Activated T-cell treated with anti-CD3 and anti-CD28 coated beads, Interleukin-2, amount 50 U/mL, for 72 hours (primary cell): ENCODE results near the gene SLC44A4. TPM values are rescaled to one million over a fixed set of nuclear protein-coding genes. Genes with fewer than 3 reads are reported as not detected.
"Not testable (repeated sequence)": the region's sequence is repeated elsewhere in the genome, so short reads cannot be mapped to it uniquely, and the experiment has no call there.

Experiments used
- ATAC-seq, 2 donors: fragments of 150-1000 bp; cut with Tn5 transposase; replicated peaks in 1 of 2; 2 replicates each; pipeline ENCODE4 v1.10.0; 2021; ENCODE audit warnings: moderate library complexity in 2 of 2, mild to moderate bottlenecking in 1 of 2
- DNase-seq, 2 donors: peaks; one replicate each; pipeline ENCODE4 v3.0.0; 2021 to 2022; ENCODE audit warnings: mixed read lengths in 1 of 2
- H3K27ac Mint-ChIP-seq: one replicate; pipeline ENCODE4 v1.8.0; 2022; ENCODE audit warnings: mild to moderate bottlenecking, moderate library complexity, mixed read lengths
- H3K27me3 Mint-ChIP-seq: one replicate; pipeline ENCODE4 v1.8.0; 2022; ENCODE audit warnings: low read depth, mixed read lengths
- H3K36me3 Mint-ChIP-seq, 2 donors: one replicate each; pipeline ENCODE4 v1.8.0; 2022; ENCODE audit warnings: mixed read lengths in 2 of 2, mild to moderate bottlenecking in 1 of 2; ENCODE audit not compliant: insufficient read depth in 2 of 2
- H3K4me1 Mint-ChIP-seq: one replicate; pipeline ENCODE4 v1.8.0; 2022; ENCODE audit warnings: low read depth, mixed read lengths
- H3K4me3 Mint-ChIP-seq, 2 donors: one replicate each; pipeline ENCODE4 v1.8.0; 2022; ENCODE audit warnings: mild to moderate bottlenecking in 2 of 2, mixed read lengths in 2 of 2, moderate library complexity in 2 of 2
- H3K9me3 Mint-ChIP-seq, 2 donors: one replicate each; pipeline ENCODE4 v1.8.0; 2022; ENCODE audit warnings: mixed read lengths in 2 of 2
- total RNA-seq, 2 donors: library from RNA; stranded (reverse); gene quantifications; one replicate each; pipeline ENCODE4 v1.2.3, GENCODE V29; 2022

SLC44A4 gene
- total RNA-seq, 2 donors from 2014 or later: 0.22 to 0.23 TPM

- no peak for ATAC-seq
- Mint-ChIP-seq H3K27ac (no peak overlapping the region), H3K4me1 (peaks cover 28% of the 10 kb centered on the region)
Observed at GRCh38 chr6:31858707-31859106, 20.1 kb downstream of the SLC44A4 start.

DNA sequence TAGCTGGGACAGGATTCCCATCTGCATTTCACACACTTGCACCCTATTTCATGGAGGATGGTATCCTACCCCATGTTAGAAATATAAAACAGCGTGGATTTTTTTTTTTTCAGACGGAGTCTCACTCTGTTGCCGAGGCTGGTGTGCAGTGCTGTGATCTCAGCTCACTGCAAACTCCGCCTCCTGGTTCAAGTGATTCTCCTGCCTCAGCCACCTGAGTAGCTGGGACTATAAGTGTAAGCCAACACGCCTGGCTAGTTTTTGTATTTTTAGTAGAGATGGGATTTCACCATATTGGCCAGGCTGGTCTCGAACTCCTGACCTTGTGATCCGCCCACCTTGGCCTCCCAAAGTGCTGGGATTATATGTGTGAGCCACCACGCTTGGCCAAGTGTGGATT lies 21.0 kb downstream of the SLC44A4 start:
- ATAC-seq, H3K4me3 Mint-ChIP-seq: not testable (repeated sequence)

More at GRCh38 chr6:31858707-31859106, 20.1 kb downstream of the SLC44A4 start:
- DNase-seq: no peak
- H3K27me3 Mint-ChIP-seq: no peaks in the 10 kb centered on the region
- no peaks in the 10 kb centered on the region for H3K9me3 Mint-ChIP-seq
- H3K4me3 Mint-ChIP-seq: no peak overlapping the region
- H3K36me3 Mint-ChIP-seq: peaks cover 0 to 4% of the 10 kb centered on the region in 2 donors

GRCh38 chr6:31851980-31852718 lies 26.6 kb downstream of the SLC44A4 start:
- not testable (repeated sequence) for DNase-seq, H3K9me3 Mint-ChIP-seq, ATAC-seq, H3K27ac Mint-ChIP-seq, H3K36me3 Mint-ChIP-seq, H3K4me1 Mint-ChIP-seq, H3K4me3 Mint-ChIP-seq, H3K27me3 Mint-ChIP-seq

More for the DNA sequence above, 21.0 kb downstream of the SLC44A4 start:
- peaks cover 24% of the 10 kb centered on the region for H3K4me1 Mint-ChIP-seq
- H3K9me3 Mint-ChIP-seq, H3K36me3 Mint-ChIP-seq, H3K27ac Mint-ChIP-seq, DNase-seq, H3K27me3 Mint-ChIP-seq: not testable (repeated sequence)

- Mint-ChIP-seq H3K27ac (no peak overlapping the region), H3K9me3 (no peaks in the 10 kb centered on the region), H3K4me1 (no peaks in the 10 kb centered on the region), H3K27me3 (no peaks in the 10 kb centered on the region), H3K36me3 (no peaks in the 10 kb centered on the region), H3K4me3 (no peak overlapping the region)
- DNase-seq: no peak
- ATAC-seq: no peak
Observed at GRCh38 chr6:31851485-31851832, 27.3 kb downstream of the SLC44A4 start.

DNA sequence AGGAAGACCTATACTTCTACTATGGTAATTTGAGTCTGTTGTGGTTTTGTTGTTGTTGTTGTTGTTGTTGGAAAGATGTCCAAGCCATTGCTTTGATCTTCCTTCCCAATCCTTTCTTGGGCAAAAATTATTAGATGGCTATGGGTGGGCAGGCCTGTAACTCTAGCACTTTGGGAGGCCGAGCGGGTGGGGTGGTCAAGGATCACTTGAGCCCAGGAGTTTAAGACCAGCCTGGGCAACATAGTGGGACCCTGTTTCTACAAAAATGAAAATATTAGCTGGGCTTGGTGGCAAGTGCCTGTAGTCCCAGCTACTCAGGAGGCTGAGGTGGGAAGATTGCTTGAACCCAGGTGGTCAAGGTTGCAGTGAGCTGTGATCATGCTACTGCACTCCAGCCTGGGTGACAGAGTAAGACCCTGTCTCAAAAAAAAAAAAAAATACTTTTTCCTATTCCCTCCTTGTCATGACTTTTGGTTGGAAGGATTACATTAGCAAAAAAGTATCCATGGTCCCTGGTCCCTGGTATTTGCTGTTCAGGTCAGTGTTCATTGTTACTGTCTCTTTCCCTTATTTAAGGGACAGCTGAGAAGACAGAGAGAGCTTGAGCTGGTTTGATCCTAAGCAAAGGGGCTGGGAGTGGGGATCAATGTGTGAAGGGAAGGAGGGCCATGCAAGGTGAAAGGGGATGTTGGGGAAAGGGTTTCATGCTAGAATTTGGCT lies 27.9 kb downstream of the SLC44A4 start:
- no peaks in the 10 kb centered on the region for H3K36me3 Mint-ChIP-seq
- DNase-seq (no peak), ATAC-seq (no peak)
- H3K27me3 Mint-ChIP-seq: no peaks in the 10 kb centered on the region
- H3K4me3 Mint-ChIP-seq: no peak overlapping the region
- H3K27ac Mint-ChIP-seq: no peak overlapping the region
- no peaks in the 10 kb centered on the region for H3K4me1 Mint-ChIP-seq
- no peaks in the 10 kb centered on the region for H3K9me3 Mint-ChIP-seq

DNA sequence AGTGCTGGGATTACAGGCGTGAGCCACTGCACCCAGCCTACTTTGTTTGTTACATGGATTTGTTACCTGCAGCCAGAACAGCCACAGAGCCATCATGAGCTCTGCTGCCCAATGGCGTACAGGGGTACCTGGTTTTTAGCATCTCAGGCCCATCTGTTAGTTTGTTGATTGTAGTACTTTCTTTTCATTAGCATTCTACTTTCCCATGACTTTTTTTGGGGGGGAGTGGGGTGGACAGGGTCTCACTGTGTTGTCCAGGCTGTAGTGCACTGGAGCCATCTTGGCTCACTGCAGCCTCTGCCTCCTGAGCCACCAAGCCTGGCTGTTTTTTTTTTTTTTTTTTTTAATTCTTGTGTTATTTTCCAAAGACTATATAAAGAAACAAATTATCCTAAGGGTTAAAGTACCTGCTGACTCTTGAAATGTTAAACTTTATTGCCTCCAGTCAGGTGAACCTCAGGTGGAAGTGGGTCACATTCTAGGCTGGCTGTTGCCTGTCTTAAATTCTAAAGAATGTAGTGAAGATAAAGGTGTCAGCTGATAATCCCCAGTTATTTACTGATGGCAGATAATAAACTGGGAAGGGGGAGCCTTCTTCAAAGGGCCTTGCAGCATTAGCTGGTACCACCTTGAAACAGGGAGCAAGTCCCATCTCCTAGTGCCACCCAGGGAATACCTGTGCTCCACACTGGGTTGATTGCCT lies 31.4 kb downstream of the SLC44A4 start:
- Mint-ChIP-seq H3K27ac (no peak overlapping the region), H3K27me3 (no peaks in the 10 kb centered on the region), H3K36me3 (no peaks in the 10 kb centered on the region), H3K4me3 (no peak overlapping the region), H3K9me3 (no peaks in the 10 kb centered on the region), H3K4me1 (peaks cover 7% of the 10 kb centered on the region)
- no peak for ATAC-seq
- DNase-seq: no peak

- peaks cover 0 to 15% of the 10 kb centered on the region in 2 donors for H3K36me3 Mint-ChIP-seq
- no peak overlapping the region for H3K4me3 Mint-ChIP-seq
- H3K27me3 Mint-ChIP-seq: no peaks in the 10 kb centered on the region
- peaks cover 9% of the 10 kb centered on the region for H3K4me1 Mint-ChIP-seq
- DNase-seq (no peak), ATAC-seq (no peak)
- no peak overlapping the region for H3K27ac Mint-ChIP-seq
- H3K9me3 Mint-ChIP-seq: no peaks in the 10 kb centered on the region
Observed at GRCh38 chr6:31844507-31844906, 34.3 kb downstream of the SLC44A4 start.

DNA sequence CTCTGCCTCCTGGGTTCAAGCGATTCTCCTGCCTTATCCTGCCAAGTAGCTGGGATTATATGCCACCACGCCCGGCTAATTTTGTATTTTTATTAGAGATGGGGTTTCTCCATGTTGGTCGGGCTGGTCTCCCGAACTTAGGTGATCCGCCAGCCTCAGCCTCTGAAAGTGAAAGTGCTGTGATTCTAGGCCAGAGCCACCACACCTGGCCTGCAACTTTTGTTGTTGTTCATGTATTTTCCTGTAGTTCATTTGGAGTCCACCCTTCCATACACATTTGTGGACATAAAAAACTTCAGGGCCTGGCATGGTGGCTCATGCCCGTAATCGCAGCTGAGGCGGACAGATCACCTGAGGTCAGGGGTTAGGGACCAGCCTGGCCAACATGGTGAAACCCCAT lies 36.7 kb downstream of the SLC44A4 start:
- Mint-ChIP-seq H3K9me3 (no peaks in the 10 kb centered on the region), H3K27ac (no peak overlapping the region), H3K4me3 (no peak overlapping the region), H3K36me3 (peaks cover 6 to 25% of the 10 kb centered on the region in 2 donors), H3K27me3 (no peaks in the 10 kb centered on the region), H3K4me1 (peaks cover 33% of the 10 kb centered on the region)
- ATAC-seq: no peak
- no peak for DNase-seq

DNA sequence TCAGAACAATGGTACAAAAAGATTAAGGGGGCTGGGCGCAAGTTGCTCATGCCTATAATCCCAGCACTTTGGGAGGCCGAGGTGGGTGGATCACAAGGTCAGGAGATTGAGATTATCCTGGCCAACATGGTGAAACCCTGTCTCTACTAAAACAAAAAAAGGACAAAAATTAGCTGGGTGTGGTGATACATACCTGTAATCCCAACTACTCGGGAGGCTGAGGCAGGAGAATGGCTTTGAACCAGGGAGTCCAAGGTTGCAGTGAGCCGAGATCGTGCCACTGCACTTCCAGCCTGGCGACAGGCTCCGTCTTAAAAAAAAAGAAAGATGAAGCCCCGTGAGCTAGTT lies 39.0 kb downstream of the SLC44A4 start:
- Mint-ChIP-seq H3K27ac (peak overlapping the region; percentile 88), H3K4me1 (peaks cover 38% of the 10 kb centered on the region)
- DNase-seq: not testable (repeated sequence)

GRCh38 chr6:31838968-31839367 lies 39.8 kb downstream of the SLC44A4 start:
- Mint-ChIP-seq H3K36me3 (peaks cover 23 to 46% of the 10 kb centered on the region in 2 donors), H3K9me3 (no peaks in the 10 kb centered on the region), H3K4me3 (peak overlapping the region; percentile 37 to 86), H3K27ac (peak overlapping the region; percentile 88), H3K4me1 (peaks cover 43% of the 10 kb centered on the region), H3K27me3 (no peaks in the 10 kb centered on the region)
- DNase-seq: no peak
- no peak for ATAC-seq

More for the DNA sequence above, 39.0 kb downstream of the SLC44A4 start:
- H3K27me3 Mint-ChIP-seq, ATAC-seq, H3K9me3 Mint-ChIP-seq, H3K4me3 Mint-ChIP-seq: not testable (repeated sequence)
- peaks cover 21 to 44% of the 10 kb centered on the region in 2 donors for H3K36me3 Mint-ChIP-seq

GRCh38 chr6:31838114-31838553 lies 40.7 kb downstream of the SLC44A4 start:
- H3K4me3 Mint-ChIP-seq: peak overlapping the region; percentile 86 to 97
- not testable (repeated sequence) for ATAC-seq, H3K9me3 Mint-ChIP-seq, DNase-seq, H3K27me3 Mint-ChIP-seq, H3K27ac Mint-ChIP-seq
- H3K36me3 Mint-ChIP-seq: peaks cover 23 to 46% of the 10 kb centered on the region in 2 donors
- H3K4me1 Mint-ChIP-seq: peaks cover 48% of the 10 kb centered on the region

GRCh38 chr6:31837369-31838113 lies 41.3 kb downstream of the SLC44A4 start:
- Mint-ChIP-seq H3K4me3 (peak overlapping the region; percentile 86 to 97), H3K4me1 (peaks cover 54% of the 10 kb centered on the region), H3K27ac (peak overlapping the region; percentile 97), H3K9me3 (no peaks in the 10 kb centered on the region), H3K27me3 (no peaks in the 10 kb centered on the region), H3K36me3 (peaks cover 23 to 46% of the 10 kb centered on the region in 2 donors)
- DNase-seq (no peak), ATAC-seq (no peak)
